GM12892 (cell line): Measurements from ENCODE around the gene PPP4R2.

ENCODE experiments used
- DNase-seq: peaks from one replicate; pipeline ENCODE4 v3.0.0; 2011; ENCODE audit not compliant: insufficient read length
- FAIRE-seq: peaks from 2 replicates; lab custom pipeline; 2011; peaks lifted over from hg19 to GRCh38; lab: Jason Lieb, UNC
- POLR2A ChIP-seq: IDR thresholded peaks from 2 replicates; pipeline ENCODE4 v1.6.1; 2011; ENCODE audit warnings: low read depth, low read length, control low read depth
- POLR2AphosphoS5 ChIP-seq: IDR thresholded peaks from 2 replicates; pipeline ENCODE4 v1.6.1; 2011; ENCODE audit warnings: low read depth, low read length, control low read depth
- TAF1 ChIP-seq: IDR thresholded peaks from 2 replicates; pipeline ENCODE4 v1.6.1; 2011; ENCODE audit warnings: low read depth, mild to moderate bottlenecking, control low read depth, low read length, borderline replicate concordance

PPP4R2 gene

GRCh38 chr3:73081140-73081539, 84.5 kb downstream of the PPP4R2 start:
- FAIRE-seq (no peak), DNase-seq (no peak)
- TF ChIP-seq POLR2A, result no peak
- TF ChIP-seq TAF1, result no peak
- no peak for TF ChIP-seq POLR2AphosphoS5

- TF ChIP-seq POLR2AphosphoS5 (no peak), POLR2A (no peak), TAF1 (no peak)
- no peak for FAIRE-seq
- DNase-seq, result no peak
Observed at GRCh38 chr3:73084170-73084569, 87.6 kb downstream of the PPP4R2 start.

GRCh38 chr3:73086071-73086494, 89.5 kb downstream of the PPP4R2 start:
- FAIRE-seq (peak; percentile 74), DNase-seq (no peak)
- TF ChIP-seq POLR2AphosphoS5 (no peak), TAF1 (no peak), POLR2A (no peak)

GRCh38 chr3:73094129-73094528, 97.5 kb downstream of the PPP4R2 start:
- FAIRE-seq (no peak), DNase-seq (no peak)
- TF ChIP-seq POLR2AphosphoS5 (no peak), TAF1 (no peak)

- FAIRE-seq (no peak), DNase-seq (no peak)
- no peak for TF ChIP-seq POLR2AphosphoS5
- TF ChIP-seq POLR2A, result no peak
- TF ChIP-seq TAF1, result no peak
Observed at GRCh38 chr3:73094951-73095350, 98.3 kb downstream of the PPP4R2 start.

- DNase-seq (no peak), FAIRE-seq (no peak)
- TF ChIP-seq TAF1, result no peak
- TF ChIP-seq POLR2A, result no peak
- TF ChIP-seq POLR2AphosphoS5, result no peak
Observed at GRCh38 chr3:73096169-73096568, 99.6 kb downstream of the PPP4R2 start.

- DNase-seq (no peak), FAIRE-seq (no peak)
- TF ChIP-seq POLR2A, result no peak
- TF ChIP-seq POLR2AphosphoS5, result no peak
- TF ChIP-seq TAF1, result no peak
Observed at GRCh38 chr3:73098026-73098425, 101.4 kb downstream of the PPP4R2 start.

GRCh38 chr3:73098873-73099272, 102.3 kb downstream of the PPP4R2 start:
- DNase-seq, result no peak
- no peak for FAIRE-seq
- TF ChIP-seq POLR2A (no peak), TAF1 (no peak), POLR2AphosphoS5 (no peak)

GRCh38 chr3:73100741-73101559, 104.3 kb downstream of the PPP4R2 start:
- FAIRE-seq (peak; percentile 88), DNase-seq (peak; percentile 76)
- TF ChIP-seq POLR2A, result no peak
- TF ChIP-seq POLR2AphosphoS5, result no peak
- no peak for TF ChIP-seq TAF1

- TF ChIP-seq POLR2AphosphoS5, result no peak
- TF ChIP-seq TAF1, result no peak
- TF ChIP-seq POLR2A, result no peak
- FAIRE-seq (no peak), DNase-seq (no peak)
Observed at GRCh38 chr3:73101881-73102280, 105.3 kb downstream of the PPP4R2 start.

GRCh38 chr3:73107215-73107614, 110.6 kb downstream of the PPP4R2 start:
- DNase-seq, result no peak

GRCh38 chr3:73107676-73108187, 111.1 kb downstream of the PPP4R2 start:
- no peak for FAIRE-seq

More at GRCh38 chr3:73107215-73107614, 110.6 kb downstream of the PPP4R2 start:
- FAIRE-seq, result no peak
- TF ChIP-seq POLR2A (no peak), POLR2AphosphoS5 (no peak), TAF1 (no peak)

More at GRCh38 chr3:73107676-73108187, 111.1 kb downstream of the PPP4R2 start:
- TF ChIP-seq POLR2AphosphoS5, result no peak
- no peak for TF ChIP-seq TAF1
- TF ChIP-seq POLR2A, result no peak
- DNase-seq, result no peak
